Chondrocyte (in vitro differentiated cells): ENCODE measurements around the gene DNAH9. TPM values are rescaled to one million over a fixed set of nuclear protein-coding genes. Genes with fewer than 3 reads are reported as not detected.

Experiments used
- DNase-seq: peaks from one replicate; pipeline ENCODE4 v3.0.0; 2021; ENCODE audit warnings: mixed read lengths, low spot score
- H3K27ac Mint-ChIP-seq: one replicate; pipeline ENCODE4 v1.8.0; 2021; ENCODE audit warnings: mild to moderate bottlenecking, moderate library complexity, mixed read lengths; ENCODE audit not compliant: unreplicated experiment
- H3K27me3 Mint-ChIP-seq: 2 replicates; pipeline ENCODE4 v1.8.0; 2021; ENCODE audit warnings: low read depth, mixed read lengths
- H3K36me3 Mint-ChIP-seq: 2 replicates; pipeline ENCODE4 v1.8.0; 2021; ENCODE audit warnings: low read depth, mixed read lengths
- H3K4me1 Mint-ChIP-seq: 2 replicates; pipeline ENCODE4 v1.8.0; 2021; ENCODE audit warnings: low read depth, mild to moderate bottlenecking, mixed read lengths
- H3K4me3 Mint-ChIP-seq: one replicate; pipeline ENCODE4 v1.8.0; 2021; ENCODE audit warnings: mild to moderate bottlenecking, moderate library complexity, mixed read lengths; ENCODE audit not compliant: unreplicated experiment
- H3K9me3 Mint-ChIP-seq: 2 replicates; pipeline ENCODE4 v1.8.0; 2021; ENCODE audit warnings: low read depth, mixed read lengths
- total RNA-seq: library from RNA; stranded (reverse); gene quantifications from 3 replicates; pipeline ENCODE4 v1.2.1, GENCODE V29; 2021
- TF ChIP-seq, protein P1 (sequence below): fragments of 200-600 bp; sonication (generic); IDR thresholded peaks from 2 replicates; pipeline ENCODE4 v1.5.0; 2021; ENCODE audit warnings: antibody characterized with exemption, mild to moderate bottlenecking, moderate library complexity

DNAH9 gene
- total RNA-seq, 1 donor from 2014 or later = 0.37 TPM

DNA sequence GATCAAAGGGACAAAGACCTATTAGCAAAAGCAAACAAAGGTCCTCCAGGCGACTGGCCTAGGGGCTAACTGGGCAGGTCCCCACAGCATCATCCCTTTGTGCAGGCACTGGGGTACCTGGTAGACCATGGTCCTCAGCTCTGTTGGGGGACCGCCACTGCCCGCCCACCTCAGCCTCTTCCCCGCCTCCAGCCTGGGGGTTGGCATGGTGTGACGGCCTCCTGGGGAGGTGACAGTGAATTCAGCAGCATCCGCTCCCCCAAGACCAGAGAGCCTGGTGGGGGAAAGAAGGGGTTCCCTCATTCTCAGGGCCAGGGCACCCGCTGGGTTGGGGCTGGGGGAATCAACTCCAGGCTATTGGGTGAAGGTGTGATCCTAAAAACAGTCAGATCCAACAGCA lies 38.7 kb upstream of the DNAH9 start:
- no peak overlapping the region for H3K4me3 Mint-ChIP-seq
- H3K27ac Mint-ChIP-seq = no peak overlapping the region
- TF ChIP-seq, protein P1, sequence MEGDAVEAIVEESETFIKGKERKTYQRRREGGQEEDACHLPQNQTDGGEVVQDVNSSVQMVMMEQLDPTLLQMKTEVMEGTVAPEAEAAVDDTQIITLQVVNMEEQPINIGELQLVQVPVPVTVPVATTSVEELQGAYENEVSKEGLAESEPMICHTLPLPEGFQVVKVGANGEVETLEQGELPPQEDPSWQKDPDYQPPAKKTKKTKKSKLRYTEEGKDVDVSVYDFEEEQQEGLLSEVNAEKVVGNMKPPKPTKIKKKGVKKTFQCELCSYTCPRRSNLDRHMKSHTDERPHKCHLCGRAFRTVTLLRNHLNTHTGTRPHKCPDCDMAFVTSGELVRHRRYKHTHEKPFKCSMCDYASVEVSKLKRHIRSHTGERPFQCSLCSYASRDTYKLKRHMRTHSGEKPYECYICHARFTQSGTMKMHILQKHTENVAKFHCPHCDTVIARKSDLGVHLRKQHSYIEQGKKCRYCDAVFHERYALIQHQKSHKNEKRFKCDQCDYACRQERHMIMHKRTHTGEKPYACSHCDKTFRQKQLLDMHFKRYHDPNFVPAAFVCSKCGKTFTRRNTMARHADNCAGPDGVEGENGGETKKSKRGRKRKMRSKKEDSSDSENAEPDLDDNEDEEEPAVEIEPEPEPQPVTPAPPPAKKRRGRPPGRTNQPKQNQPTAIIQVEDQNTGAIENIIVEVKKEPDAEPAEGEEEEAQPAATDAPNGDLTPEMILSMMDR = no peak
- no peaks in the 10 kb centered on the region for H3K4me1 Mint-ChIP-seq
- H3K9me3 Mint-ChIP-seq = peaks cover 5% of the 10 kb centered on the region
- no peak for DNase-seq
- no peaks in the 10 kb centered on the region for H3K36me3 Mint-ChIP-seq
- no peaks in the 10 kb centered on the region for H3K27me3 Mint-ChIP-seq

GRCh38 chr17:11561281-11561680 lies 37.0 kb upstream of the DNAH9 start:
- H3K9me3 Mint-ChIP-seq = peaks cover 6% of the 10 kb centered on the region
- no peak for DNase-seq
- TF ChIP-seq, protein P1 = no peak
- H3K27ac Mint-ChIP-seq = no peak overlapping the region
- H3K4me1 Mint-ChIP-seq = no peaks in the 10 kb centered on the region
- H3K36me3 Mint-ChIP-seq = no peaks in the 10 kb centered on the region
- H3K27me3 Mint-ChIP-seq = peaks cover 2% of the 10 kb centered on the region
- H3K4me3 Mint-ChIP-seq = no peak overlapping the region

- DNase-seq = no peak
- TF ChIP-seq, protein P1 = no peak
- H3K36me3 Mint-ChIP-seq = no peaks in the 10 kb centered on the region
- H3K27ac Mint-ChIP-seq = no peak overlapping the region
- H3K9me3 Mint-ChIP-seq = peaks cover 6% of the 10 kb centered on the region
- H3K27me3 Mint-ChIP-seq = peaks cover 3% of the 10 kb centered on the region
- H3K4me3 Mint-ChIP-seq = no peak overlapping the region
- H3K4me1 Mint-ChIP-seq = no peaks in the 10 kb centered on the region
Observed at GRCh38 chr17:11561702-11562101, 36.6 kb upstream of the DNAH9 start.

DNA sequence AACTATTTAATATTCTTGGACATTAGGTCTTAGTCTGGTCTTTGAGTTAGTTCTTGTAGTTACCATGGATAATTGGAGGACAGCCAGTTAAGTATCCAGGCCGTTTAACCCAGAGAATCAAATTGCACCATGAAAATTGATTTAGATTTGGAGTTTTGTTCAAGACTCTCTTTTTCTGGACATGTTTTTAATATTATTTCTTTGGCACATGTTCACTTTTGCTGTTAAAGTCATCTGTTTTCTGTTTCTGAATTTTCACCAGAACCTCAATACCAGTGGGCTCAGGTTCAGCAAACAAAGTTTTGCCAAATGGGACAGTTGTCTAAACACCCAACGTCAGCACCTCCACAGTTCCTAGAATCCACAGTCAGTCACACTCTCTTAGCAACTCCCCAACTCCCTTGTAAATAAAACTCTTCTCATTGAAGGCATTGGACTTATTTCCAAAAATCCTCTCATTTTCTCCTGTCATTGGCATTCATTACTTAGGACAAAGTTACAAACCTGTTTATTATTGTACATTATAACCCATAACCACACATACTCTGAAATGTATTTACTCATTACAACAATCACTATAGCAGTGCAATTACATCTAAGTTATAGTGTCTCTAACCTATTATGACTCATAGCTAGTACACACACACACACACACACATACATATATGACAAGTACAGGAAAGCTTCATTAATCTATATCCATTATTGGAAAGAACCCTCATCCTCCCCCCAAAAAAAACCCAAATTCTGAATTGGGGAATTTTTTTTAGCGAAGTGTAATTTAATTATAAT lies 33.5 kb upstream of the DNAH9 start:
- DNase-seq = no peak
- peaks cover 3% of the 10 kb centered on the region for H3K27me3 Mint-ChIP-seq
- H3K4me1 Mint-ChIP-seq = no peaks in the 10 kb centered on the region
- H3K36me3 Mint-ChIP-seq = no peaks in the 10 kb centered on the region
- TF ChIP-seq, protein P1 = no peak
- no peak overlapping the region for H3K4me3 Mint-ChIP-seq
- H3K9me3 Mint-ChIP-seq = peaks cover 12% of the 10 kb centered on the region
- H3K27ac Mint-ChIP-seq = no peak overlapping the region

DNA sequence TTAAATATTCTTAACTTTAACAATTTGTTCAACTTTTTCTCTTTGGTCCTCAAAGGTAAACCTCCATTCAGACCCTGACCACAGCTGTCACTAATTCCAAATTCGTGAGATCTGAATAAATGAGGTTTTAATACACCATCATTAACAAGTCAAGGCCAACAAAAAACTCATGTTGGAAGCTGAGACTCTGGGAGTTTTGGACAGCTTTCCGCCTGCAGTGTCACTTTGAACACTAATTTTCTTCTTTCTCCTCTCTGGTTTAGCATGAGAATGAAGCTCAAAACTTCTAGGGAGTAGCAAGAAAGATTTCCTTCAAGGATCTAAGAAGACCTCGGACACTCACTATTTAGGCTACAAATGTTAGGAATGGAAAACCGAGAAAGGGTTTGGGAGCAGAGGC lies 32.7 kb upstream of the DNAH9 start:
- Mint-ChIP-seq H3K4me1 (no peaks in the 10 kb centered on the region), H3K27me3 (peaks cover 3% of the 10 kb centered on the region), H3K4me3 (no peak overlapping the region), H3K27ac (no peak overlapping the region), H3K9me3 (peaks cover 15% of the 10 kb centered on the region), H3K36me3 (no peaks in the 10 kb centered on the region)
- TF ChIP-seq, protein P1 = no peak
- DNase-seq = no peak
